IMR-90 (cell line): ENCODE measurements around the gene PRSS56.

ENCODE experiments used
- CHD1 ChIP-seq: IDR thresholded peaks from 2 replicates; pipeline ENCODE4 v1.6.1; 2012; ENCODE audit warnings: low read depth, low read length, improper control_type of control experiment
- CTCF ChIP-seq: conservative IDR thresholded peaks from 2 replicates; pipeline ENCODE4 v1.5.1; 2012; ENCODE audit warnings: mild to moderate bottlenecking, low read depth, low read length, improper control_type of control experiment
- MAFK ChIP-seq: IDR thresholded peaks from 2 replicates; pipeline ENCODE4 v1.6.1; 2012; ENCODE audit warnings: low read depth, low read length, improper control_type of control experiment
- MAZ ChIP-seq: IDR thresholded peaks from 2 replicates; pipeline ENCODE4 v1.6.1; 2012; ENCODE audit warnings: low read depth, mild to moderate bottlenecking, low read length, improper control_type of control experiment, moderate library complexity, borderline replicate concordance
- MXI1 ChIP-seq: IDR thresholded peaks from 2 replicates; pipeline ENCODE4 v1.6.1; 2012; ENCODE audit warnings: low read depth, mild to moderate bottlenecking, low read length, moderate library complexity, borderline replicate concordance
- NFE2L2 ChIP-seq: fragments of 150-350 bp; IDR thresholded peaks from 2 replicates; pipeline ENCODE4 v1.6.1; 2016; ENCODE audit warnings: low read depth, mild to moderate bottlenecking, low read length
- POLR2A ChIP-seq: IDR thresholded peaks from 2 replicates; pipeline ENCODE4 v1.6.1; 2012; ENCODE audit warnings: mild to moderate bottlenecking, low read depth, low read length
- RAD21 ChIP-seq: IDR thresholded peaks from 2 replicates; pipeline ENCODE4 v1.6.1; 2012; ENCODE audit warnings: low read length, improper control_type of control experiment
- RCOR1 ChIP-seq: IDR thresholded peaks from 2 replicates; pipeline ENCODE4 v1.6.1; 2012; ENCODE audit warnings: mild to moderate bottlenecking, low read length, improper control_type of control experiment; ENCODE audit not compliant: insufficient replicate concordance
- RFX5 ChIP-seq: IDR thresholded peaks from 2 replicates; pipeline ENCODE4 v1.8.0; 2012; ENCODE audit warnings: low read depth, mild to moderate bottlenecking, low read length, moderate library complexity
- SMC3 ChIP-seq: fragments of 150-350 bp; IDR thresholded peaks from 2 replicates; pipeline ENCODE4 v1.6.1; 2016; ENCODE audit warnings: low read depth, mild to moderate bottlenecking, antibody characterized with exemption, low read length, moderate library complexity

GRCh38 chr2:232488721-232489300 is 31.4 kb upstream of the PRSS56 start:
- no peak for TF ChIP-seq RAD21
- no peak for TF ChIP-seq RFX5
- TF ChIP-seq CTCF: no peak
- no peak for TF ChIP-seq CHD1
- TF ChIP-seq POLR2A: no peak
- no peak for TF ChIP-seq SMC3
- TF ChIP-seq MAZ: no peak
- no peak for TF ChIP-seq RCOR1
- no peak for TF ChIP-seq NFE2L2
- no peak for TF ChIP-seq MXI1
- no peak for TF ChIP-seq MAFK
